Left hindlimb (tissue), 1 donor: ENCODE results near the gene ADGRE1.

Experiments
- DNase-seq: peaks from one replicate; pipeline ENCODE4 v3.0.0-alpha.2; 2018

ADGRE1 gene

GRCh38 chr19:6886277-6886897 is 992 bp upstream of the ADGRE1 start:
- no peak for DNase-seq

- no peak for DNase-seq
Observed at GRCh38 chr19:6888967-6889366, 1.6 kb downstream of the ADGRE1 start.

- no peak for DNase-seq
Observed at GRCh38 chr19:6890401-6890913, 3.1 kb downstream of the ADGRE1 start.

GRCh38 chr19:6890938-6891337 is 3.6 kb downstream of the ADGRE1 start:
- DNase-seq, result no peak

- DNase-seq, result no peak
Observed at GRCh38 chr19:6891761-6892385, 4.5 kb downstream of the ADGRE1 start.

- no peak for DNase-seq
Observed at GRCh38 chr19:6894313-6894712, 6.9 kb downstream of the ADGRE1 start.

- DNase-seq, result no peak
Observed at GRCh38 chr19:6903446-6903845, 16.1 kb downstream of the ADGRE1 start.

GRCh38 chr19:6906559-6907060 is 19.2 kb downstream of the ADGRE1 start:
- no peak for DNase-seq

- DNase-seq, result no peak
Observed at GRCh38 chr19:6911523-6911922, 24.1 kb downstream of the ADGRE1 start.

- DNase-seq, result no peak
Observed at GRCh38 chr19:6914321-6914720, 26.9 kb downstream of the ADGRE1 start.

- no peak for DNase-seq
Observed at GRCh38 chr19:6916952-6917351, 29.6 kb downstream of the ADGRE1 start.

GRCh38 chr19:6925386-6925785 is 38.0 kb downstream of the ADGRE1 start:
- DNase-seq, result no peak

- no peak for DNase-seq
Observed at GRCh38 chr19:6925801-6926751, 38.7 kb downstream of the ADGRE1 start.

GRCh38 chr19:6930190-6930589 is 42.8 kb downstream of the ADGRE1 start:
- no peak for DNase-seq

- DNase-seq, result no peak
Observed at GRCh38 chr19:6935069-6935468, 47.7 kb downstream of the ADGRE1 start.

- DNase-seq, result no peak
Observed at GRCh38 chr19:6935618-6936017, 48.2 kb downstream of the ADGRE1 start.

- no peak for DNase-seq
Observed at GRCh38 chr19:6945733-6946132, 58.4 kb downstream of the ADGRE1 start.

GRCh38 chr19:6947745-6948144 is 60.4 kb downstream of the ADGRE1 start:
- DNase-seq, result no peak

- no peak for DNase-seq
Observed at GRCh38 chr19:6948884-6949283, 61.5 kb downstream of the ADGRE1 start.

- no peak for DNase-seq
Observed at GRCh38 chr19:6952956-6953355, 65.6 kb downstream of the ADGRE1 start.

- no peak for DNase-seq
Observed at GRCh38 chr19:6955082-6955481, 67.7 kb downstream of the ADGRE1 start.

GRCh38 chr19:6956573-6956972 is 69.2 kb downstream of the ADGRE1 start:
- no peak for DNase-seq

GRCh38 chr19:6958791-6959190 is 71.4 kb downstream of the ADGRE1 start:
- DNase-seq, result no peak
